Fibroblast of skin of abdomen (primary cell): ENCODE data around the gene VSIG10L. TPM values are rescaled to one million over a fixed set of nuclear protein-coding genes. Genes with fewer than 3 reads are reported as not detected.

ENCODE experiments used
- DNase-seq: peaks from one replicate; pipeline ENCODE4 v3.0.0-alpha.2; 2013
- polyA plus RNA-seq, 2 experiments: library from polyadenylated mRNA; unstranded; fragments of 120-200 nt; gene quantifications; one replicate each; pipeline ENCODE4 v1.2.1, GENCODE V29; 2013; ENCODE audit not compliant: insufficient read length in 2 of 2

VSIG10L gene
- polyA plus RNA-seq (2013, experiment 1 of 2; ENCODE audit: insufficient read length): 1.9 TPM
- 1.7 TPM for polyA plus RNA-seq (2013, experiment 2 of 2; ENCODE audit: insufficient read length)

DNA sequence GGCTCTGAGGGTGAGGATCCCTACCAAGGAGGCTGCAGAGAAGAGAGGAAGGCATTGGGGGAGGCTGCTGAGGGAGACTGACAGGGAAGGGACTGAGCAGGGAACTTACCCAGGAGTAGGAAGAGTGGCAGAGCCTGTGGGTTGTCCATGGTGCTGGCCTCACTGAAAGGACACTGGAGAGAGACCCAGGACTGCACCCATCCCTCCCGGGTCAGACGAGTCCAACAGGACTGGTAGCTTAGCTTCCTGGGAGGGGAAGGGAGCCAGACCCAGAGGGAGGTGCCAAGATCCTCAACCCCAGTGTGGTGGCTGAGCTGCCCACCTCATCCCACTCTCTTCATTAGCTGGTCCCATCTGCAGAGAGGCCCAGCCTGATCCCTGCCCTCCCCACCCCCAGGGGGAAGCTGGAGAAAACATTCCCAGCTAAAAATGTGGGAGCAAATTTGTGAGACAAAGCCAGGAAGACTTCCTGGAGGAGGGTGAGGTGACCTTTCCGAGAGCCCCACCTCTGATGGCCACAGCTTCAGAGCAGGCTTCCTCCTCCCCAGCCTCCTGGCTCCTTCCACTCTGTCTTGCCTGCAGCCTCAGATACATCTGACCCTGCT lies at the start of gene VSIG10L:
Gene VSIG10L, minus strand, starts transcription at position 164 of the 605 bp plus-strand sequence. Its CDS starts 15 bp downstream, at position 149.
- no peak for DNase-seq

DNA sequence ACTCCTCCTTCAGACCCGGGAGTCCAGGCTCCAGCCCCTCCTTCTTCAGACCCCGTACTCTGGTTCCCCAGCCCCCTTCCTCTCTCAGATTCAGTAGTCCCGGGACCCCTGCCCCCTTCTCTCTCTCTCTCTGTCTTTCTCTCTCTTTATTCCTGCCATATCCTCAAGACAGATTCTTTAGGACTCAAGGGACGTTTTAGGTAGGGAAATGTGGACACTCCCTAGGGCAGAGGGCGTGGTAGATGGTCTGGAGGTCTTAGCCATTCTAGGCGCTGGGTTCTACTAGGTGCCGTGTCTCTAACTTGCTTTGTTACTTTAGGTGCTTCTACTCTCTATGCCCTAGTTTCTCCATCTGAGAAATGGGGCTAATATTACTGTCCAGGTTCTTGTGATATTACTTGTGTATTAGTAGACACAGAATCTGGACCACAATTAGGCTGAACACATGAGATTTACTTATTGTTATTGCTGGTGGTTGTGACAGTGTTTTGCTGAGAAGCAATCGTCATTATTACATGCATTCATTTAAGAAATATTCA lies 49.2 kb upstream of the VSIG10L start:
- no peak for DNase-seq

DNA sequence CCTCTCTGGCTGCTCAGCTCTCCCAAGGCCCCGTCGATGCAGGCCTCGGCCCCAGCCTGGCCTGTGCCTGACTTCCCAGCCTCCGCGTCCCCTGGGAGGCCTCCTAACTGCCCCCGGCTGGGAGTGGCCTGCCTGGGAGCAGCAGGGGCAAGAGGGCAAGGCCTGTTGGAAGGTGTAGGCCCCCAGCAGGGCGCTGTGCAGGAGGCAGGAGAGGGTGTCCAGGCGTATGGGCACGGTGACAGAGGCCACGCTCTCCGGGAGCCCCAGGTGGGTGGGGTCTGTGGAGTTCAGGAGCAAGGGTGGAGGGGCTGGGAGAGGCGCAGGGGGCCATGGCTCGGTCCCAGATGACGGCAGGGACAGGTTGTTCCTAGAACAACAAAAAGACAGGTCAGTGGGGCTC lies 47.2 kb upstream of the VSIG10L start:
- no peak for DNase-seq

DNA sequence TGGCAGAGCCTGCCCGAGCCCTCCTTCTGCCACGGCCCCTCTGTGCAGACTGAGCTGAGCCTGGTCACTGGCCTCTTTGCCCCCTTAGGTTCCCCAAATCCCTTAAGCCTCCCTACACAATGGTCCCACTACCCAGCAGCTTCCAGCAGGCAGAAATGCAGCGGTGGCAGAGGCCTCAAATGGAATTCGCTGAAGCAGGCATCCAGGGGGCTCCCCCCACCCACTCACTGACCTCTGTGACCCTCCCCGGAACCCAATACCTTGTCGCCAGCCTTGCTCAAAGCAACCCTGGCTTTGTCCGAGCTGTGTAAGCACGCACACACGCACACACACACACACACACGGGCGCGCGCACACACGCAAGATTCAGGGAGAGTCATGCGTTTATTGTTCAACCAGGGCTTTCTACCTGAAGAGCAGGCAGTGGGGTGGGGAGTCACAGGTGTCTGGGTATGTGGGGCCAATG lies 46.0 kb upstream of the VSIG10L start, which contains the start of gene LIM2:
Gene LIM2, minus strand, starts transcription at position 51 of the 466 bp plus-strand sequence. CDS start 531 bp downstream, outside the sequence.
- no peak for DNase-seq

DNA sequence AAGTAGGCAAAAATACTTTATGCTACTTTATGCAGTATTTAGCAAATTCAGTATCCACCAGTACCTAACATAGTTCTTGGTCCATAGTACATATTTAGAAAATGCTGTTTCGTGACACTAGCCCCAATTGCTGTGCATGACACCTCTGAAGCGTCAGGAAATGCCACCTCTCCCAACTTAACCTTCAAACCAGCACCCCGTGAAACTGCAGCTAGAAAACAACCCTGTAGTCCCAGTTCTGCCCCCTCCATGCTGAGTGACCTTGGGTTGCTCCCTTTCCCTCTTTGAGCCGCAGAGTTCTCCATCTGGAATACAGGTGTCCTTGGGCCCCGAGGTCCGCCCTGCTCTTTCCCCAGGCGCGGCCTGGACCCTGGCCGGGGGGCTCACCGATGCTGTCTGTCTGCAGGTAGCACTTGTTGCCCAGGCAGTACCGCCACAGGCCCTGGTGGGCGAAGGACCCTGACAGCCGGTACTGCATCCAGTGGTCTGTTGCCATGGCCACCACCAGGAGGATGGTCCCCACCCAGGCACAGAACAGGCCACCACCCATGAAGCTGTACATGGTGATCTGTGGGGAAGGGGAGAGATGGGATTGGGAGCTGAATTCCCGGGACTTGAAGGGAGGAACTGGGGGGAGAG lies 45.1 kb upstream of the VSIG10L start:
- DNase-seq: no peak

DNA sequence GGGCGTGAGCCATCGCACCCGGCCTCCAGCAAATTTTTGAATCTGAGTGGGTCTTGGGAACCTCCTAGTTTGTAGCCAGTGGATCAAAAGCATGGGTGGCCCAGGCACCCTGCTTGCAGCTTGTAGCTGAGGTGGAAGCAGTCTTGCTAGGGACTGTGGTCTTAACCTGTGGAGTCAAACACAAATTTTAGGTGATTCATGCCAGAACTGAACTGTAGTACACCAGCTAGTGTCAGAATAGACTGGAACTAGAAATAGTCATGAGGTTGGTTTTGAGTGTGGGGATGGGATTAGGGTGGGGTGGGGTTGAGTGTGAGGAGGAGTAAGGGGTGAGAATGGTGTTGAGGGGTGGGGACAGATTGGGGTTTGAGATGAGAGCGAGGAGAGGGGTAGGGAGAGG lies 40.1 kb upstream of the VSIG10L start:
- DNase-seq: no peak

DNA sequence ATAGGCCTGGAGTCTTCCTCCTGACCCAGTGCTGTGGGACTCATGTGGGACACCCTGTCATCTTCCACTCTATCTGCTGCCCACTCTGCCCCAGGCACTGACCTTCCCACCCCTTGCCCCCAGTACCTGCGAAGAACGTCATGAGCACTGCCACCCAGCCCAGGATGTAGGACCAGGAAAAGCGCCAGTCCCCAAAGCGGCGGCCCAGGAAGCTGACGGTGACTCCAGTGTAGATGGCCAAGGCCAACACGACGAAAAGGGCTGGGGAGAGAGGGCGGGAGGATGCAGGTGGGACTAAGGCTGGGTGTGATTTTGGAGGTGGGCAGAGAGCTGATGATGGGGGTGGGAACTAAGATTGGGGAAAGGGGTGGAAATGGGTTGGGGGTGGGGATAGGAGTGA lies 38.4 kb upstream of the VSIG10L start:
- DNase-seq: no peak

DNA sequence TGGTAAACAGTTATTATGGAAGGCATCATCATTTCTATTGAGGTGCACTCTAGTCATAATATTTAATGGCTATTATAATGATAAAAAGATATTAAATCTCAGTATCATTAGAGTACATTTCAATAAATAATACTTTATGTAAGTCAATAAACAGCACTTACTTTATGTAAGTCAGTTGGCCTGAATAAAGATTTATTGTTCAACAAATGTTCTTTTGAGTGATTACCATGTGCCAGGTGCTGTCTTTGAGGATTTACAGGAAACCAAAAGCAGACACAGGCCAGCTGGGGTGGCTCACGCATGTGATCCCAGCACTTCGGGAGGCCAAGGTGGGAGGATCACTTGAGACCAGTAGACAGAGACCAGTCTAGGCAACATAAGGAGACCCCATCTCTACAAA lies 35.5 kb upstream of the VSIG10L start:
- no peak for DNase-seq

DNA sequence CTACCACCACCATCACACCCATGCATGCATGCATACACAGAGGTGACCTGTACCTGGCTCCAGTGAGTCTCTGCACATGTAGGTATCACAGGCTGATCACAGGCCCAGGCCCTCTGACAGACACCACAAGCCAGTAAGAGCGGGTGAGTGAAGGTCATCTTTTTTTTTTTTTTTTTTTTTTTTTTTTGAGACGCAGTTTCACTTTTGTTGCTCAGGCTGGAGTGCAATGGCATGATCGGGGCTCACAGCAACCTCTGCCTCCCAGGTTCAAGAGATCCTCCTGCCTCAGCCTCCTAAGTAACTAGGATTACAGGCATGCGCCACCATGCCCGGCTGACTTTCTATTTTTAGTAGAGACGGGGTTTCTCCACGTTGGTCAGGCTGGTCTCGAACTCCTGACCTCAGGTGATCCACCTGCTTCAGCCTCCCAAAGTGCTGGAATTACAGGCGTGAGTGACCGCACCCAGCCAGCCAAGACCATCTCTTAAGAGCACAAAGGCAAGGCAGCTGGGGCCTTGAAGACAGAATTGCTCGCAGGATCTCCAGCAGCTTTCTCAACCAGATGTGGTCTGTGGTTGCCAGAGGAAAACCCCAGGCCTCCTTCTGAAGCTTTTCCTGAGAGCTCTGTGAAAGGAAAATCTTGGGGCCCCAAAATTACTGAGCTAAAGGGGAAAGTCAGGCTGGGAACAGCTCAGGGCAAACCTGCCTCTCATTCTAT lies 33.7 kb upstream of the VSIG10L start:
- DNase-seq: no peak

DNA sequence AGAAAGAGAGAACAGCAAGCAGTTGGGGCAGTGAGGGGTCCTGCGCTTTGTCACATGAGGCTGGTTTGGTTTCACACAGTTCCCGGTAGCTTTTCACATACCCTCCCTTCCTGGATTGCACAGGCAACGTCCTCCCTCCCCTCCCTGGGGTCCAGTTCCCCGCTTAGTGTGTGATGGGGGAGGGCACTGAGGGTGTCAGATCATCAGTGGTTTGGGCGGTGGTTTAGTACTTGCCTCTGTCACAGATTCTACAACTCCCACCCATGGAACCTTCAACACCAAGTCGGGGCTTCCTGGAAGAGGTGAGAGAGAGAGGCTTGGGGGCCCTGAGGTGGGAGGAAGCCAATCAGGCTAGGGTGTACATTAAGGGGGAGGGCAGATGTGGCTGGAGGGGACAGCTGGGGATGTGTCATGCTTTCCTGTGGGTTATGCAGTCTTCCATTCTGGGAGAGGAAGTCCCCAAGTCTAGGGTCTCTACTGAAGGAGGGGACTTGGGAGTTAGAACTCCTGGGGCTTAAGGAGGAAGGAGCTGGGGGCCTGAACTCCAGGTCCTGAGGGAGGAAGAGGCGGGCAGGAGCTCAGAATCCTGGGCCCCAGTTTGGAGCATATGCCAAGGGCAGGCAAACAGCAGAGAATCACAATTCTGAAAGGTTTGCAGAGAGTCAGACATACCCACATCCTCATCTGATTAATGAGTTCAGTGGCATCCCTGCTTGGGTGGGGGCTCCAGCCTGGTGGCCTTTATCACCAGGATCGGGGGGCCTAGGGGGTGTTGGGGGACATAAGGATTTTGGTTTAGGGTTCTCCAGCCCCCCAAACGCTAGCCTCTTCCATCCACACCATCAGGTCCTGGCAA lies 30.9 kb upstream of the VSIG10L start, which contains the start of gene NKG7:
Gene NKG7, minus strand, starts transcription at position 6 of the 856 bp plus-strand sequence. CDS start 119 bp downstream, outside the sequence.
- no peak for DNase-seq

DNA sequence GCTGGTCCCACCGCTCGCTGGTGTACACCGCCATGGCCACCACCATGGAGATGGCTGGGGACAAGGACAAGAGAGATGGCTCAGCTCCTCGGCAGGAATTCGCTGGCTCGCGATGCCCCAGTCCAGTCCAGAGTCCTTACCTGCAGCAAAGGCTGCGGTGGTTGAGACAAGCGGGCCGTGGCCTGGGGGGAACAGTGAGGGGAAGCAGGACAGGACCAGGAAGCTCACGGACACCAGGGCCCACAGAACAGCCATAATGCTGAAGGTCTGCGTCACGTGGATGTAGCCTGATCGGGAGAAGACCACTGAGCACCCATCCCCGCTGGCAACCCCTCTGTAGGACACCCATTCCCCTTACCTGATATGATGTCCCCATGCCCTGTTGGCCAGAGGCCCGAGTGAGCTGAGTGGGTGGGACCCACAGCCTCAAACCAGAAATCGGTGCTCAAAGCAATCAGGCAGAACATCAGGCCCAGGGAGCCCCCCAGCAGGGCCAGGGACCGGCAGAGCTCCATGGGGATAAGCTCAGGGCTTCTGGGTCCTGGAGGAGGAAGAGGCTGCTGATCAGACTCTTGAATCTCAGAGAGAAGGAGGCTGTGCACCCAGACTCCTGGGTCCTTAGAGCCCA lies 30.2 kb upstream of the VSIG10L start:
- no peak for DNase-seq

DNA sequence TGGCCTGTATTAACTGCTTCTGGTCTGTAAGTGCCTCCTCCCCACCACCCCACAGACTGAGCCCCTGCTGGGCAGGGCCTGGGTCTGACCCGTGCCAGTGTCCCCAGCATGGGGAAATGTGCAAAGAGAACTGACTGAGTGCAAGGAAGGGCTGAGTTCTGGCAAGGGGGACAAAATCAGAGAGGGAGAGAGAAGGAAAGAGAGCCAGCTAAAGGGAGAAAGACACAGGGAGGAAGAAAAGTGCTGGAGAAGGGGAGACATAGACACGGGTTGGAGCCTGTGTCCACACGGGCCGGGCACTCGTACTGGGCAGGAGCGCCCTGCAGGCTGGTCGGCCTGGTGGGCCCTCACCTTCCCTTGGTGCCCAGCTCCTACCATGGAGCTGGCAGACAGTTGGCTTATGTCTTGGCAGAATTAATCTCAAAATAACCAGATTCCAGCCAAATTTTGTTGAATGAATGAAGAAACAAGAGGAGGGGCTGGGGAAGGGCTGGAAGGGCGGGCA lies 29.3 kb upstream of the VSIG10L start:
- no peak for DNase-seq

DNA sequence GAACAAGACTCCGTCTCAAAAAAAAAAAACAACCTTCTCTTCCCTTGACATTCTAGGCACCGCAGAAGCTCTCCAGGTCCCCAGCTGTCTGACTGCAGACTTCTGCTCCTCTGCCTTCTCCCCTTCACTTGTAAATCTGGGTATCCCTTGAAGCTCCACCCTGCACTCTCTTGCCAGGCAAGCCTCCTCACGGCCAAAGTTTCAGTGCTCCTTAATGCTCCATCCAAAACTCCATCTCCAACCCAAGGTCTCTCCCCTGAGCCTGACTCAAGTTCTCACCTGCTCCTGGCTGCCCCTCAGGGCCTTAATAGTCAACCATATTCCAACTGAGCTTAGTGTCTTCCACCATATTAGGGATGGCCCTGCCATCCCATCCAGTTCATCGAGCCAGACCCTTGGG lies 28.3 kb upstream of the VSIG10L start:
- DNase-seq: no peak

DNA sequence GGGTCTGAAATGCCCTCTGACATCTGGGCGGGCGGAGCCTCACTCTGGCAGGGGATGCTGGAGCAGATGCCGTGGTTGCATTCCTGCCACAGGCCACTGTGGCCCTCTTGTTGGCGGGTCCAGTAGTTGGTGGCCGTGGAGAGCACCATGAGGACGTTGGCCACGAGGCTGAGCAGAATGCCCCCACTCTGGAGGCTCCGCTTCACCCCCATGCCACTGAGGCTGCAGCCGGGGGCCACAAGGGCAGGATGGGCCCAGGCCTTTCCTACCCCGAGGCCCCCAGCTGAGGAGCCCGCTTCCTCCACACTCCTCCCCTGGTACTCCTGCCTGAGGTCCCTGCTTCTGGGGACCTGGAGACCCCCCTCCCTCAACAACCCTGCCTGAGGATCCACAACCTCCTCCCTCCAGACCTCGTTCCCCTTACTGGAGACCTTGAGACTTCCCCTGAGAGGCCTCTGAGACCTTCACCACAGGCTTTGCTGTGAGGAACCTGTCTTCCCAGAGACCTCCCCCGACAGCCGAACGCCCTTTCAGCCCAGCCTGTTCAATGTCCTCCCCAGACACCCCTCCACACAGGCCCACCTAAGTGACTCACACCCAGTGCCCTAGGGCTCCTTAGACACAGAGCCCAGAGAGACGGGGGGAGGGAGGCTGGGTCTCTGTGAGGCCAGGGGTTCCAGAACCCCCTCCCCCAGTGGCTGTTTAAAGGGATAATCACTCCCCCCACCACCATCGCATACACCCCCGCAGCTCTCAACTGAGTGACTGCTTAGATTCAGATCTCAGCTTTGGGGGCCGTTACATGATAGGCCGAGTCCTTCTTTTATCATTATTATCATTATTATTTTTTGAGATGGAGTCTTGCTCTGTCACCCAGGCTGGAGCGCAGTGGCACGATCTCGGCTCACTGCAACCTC lies 26.7 kb upstream of the VSIG10L start, which contains the start of gene CLDND2:
Gene CLDND2, minus strand, starts transcription at position 638 of the 917 bp plus-strand sequence. Its CDS starts 426 bp downstream, at position 212.
- DNase-seq: no peak

DNA sequence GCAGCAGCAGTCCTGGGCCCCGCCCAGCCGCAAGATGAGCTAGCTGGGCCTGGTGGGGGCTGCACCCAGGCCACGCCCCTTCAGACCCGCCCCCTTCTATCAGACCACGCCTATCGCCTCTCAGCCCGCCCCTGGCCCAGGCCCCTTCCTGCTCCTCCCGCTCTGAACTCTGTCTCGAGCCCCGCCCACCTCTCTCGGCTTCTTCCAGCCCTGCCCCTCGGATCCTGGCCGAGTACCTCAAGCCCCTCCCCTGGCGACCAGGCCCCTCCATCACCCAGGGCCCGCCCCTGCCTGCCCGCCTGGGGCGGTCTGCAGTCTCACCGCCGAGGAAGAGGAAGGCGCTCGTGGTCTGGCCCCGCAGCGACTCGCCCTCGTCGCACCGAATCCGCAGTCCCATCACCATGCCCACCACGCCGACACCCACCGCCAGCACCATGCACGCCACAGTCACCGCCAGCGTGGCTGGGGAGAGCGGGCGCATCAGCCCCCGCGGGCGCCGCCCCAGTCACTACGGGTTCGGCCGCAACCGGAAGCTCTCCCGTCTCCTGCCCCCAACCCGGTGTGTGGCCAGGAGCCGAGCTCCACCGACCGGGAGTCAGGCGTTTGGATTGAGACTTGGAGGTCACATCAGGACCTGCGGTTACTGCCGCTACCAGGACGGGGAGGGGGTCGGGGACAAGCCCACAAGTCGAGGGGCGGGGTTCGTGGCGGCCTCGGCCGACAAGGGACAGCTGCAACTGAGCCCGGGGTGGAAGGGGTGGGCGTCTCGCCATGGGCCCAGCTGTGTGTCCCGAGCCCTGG lies 25.8 kb upstream of the VSIG10L start:
- peak; percentile 99 for DNase-seq

DNA sequence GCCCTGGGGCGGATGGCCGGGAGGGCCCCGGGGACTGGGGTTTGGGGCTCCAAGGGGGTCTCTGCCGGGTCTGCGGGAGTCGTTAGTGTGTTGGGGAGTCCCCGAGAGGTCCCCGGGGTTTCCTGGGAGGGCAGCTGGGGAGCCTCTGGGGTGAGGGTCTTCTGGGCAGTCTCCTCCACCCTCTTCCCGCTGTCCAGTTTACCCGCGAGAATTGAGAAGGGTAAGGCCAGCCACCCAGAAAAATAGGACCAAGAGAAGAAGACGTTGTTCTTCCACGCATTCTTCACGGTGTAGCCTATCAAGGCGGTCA lies 25.3 kb upstream of the VSIG10L start:
- no peak for DNase-seq

DNA sequence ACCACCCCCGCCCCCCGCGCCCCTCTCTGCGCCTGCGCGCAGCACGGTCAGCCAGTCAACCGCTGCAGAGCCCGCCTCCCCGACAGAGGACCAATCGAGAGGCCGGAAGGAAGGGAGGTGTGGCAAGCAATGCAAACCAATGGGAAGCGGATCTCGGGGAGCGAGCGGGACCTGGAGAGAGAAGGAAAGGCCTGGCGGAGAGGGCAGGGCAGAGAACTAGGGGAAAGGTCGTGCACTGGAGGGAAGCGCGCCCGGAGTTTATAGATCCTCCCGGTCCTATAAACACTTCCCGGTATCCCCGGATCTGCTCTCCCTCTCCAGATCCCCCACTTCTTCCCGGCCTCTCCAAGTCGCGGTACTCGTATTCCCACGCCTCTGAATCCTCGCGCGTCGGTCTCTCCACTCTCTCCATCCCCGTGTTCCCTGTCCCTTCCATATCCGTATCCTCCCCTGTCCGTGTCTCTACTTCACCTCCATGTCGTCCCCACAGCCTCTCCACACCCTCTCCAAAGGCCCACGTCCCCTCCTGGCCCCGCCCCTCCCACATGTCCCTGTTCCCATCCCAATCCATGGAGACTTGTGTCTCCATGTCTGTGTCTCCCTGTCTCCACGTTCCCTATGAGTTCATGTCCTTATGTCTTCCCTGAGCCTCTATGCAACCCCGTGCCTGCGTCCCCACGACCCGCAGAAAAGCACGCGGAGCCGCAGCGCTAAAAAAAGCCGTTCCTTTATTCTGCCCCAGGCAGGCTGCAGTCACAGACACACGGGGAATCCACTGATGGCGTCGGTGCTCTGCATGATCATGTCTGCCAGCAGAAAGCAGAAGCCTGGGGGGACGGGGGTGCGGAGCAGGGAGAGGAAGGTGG lies 24.7 kb upstream of the VSIG10L start:
- peak; percentile 98 for DNase-seq

DNA sequence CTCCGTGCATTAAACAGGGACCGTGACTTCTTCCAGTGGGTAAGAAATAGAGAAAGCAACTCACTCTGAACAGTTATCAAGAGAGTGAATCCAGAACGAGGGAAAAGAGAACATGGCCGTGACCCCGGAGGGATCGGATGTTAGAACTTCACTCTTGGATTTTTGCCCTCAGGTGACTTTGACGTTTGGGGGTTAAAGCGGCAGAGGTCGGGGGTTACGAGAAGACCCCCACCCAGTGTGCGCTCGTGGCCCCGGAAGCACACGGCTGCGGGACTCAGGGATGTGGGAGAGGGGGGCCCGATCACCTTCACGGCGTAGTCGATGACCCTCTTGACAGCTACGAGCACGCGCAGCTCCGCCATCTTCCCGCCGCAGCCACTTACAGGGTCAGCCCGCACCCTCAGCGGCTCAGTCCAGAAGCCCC lies 24.0 kb upstream of the VSIG10L start, which contains the start of gene ETFB:
Gene ETFB, minus strand, starts transcription at position 424 of the 424 bp plus-strand sequence. Its CDS starts 62 bp downstream, at position 362.
- no peak for DNase-seq
